Nephron progenitor cell (in vitro differentiated cells): ENCODE data around the gene CMPK2.
"Not testable (repeated sequence)": the region's sequence is repeated elsewhere in the genome, so short reads cannot be mapped to it uniquely, and the experiment has no call there.

Source experiments
- DNase-seq: peaks from one replicate; pipeline ENCODE4 v3.0.0; 2021
- H3K27ac Mint-ChIP-seq: 2 replicates; pipeline ENCODE4 v1.8.0; 2021; ENCODE audit warnings: mild to moderate bottlenecking, moderate library complexity, mixed read lengths
- H3K27me3 Mint-ChIP-seq: 2 replicates; pipeline ENCODE4 v1.8.0; 2021; ENCODE audit warnings: mild to moderate bottlenecking, low read depth, mixed read lengths; ENCODE audit not compliant: poor library complexity
- H3K36me3 Mint-ChIP-seq: 2 replicates; pipeline ENCODE4 v1.8.0; 2021; ENCODE audit warnings: low read depth, mixed read lengths
- H3K4me1 Mint-ChIP-seq: 2 replicates; pipeline ENCODE4 v1.8.0; 2021; ENCODE audit warnings: mixed read lengths
- H3K4me3 Mint-ChIP-seq: 2 replicates; pipeline ENCODE4 v1.8.0; 2021; ENCODE audit warnings: mild to moderate bottlenecking, moderate library complexity, mixed read lengths
- H3K9me3 Mint-ChIP-seq: 2 replicates; pipeline ENCODE4 v1.8.0; 2021; ENCODE audit warnings: mild to moderate bottlenecking, moderate library complexity, mixed read lengths
- TF ChIP-seq, protein P1 (sequence below): fragments of 200-600 bp; sonication (generic); IDR thresholded peaks from 2 replicates; pipeline ENCODE4 v1.5.0; 2021; ENCODE audit warnings: antibody characterized with exemption

The CMPK2 gene

DNA sequence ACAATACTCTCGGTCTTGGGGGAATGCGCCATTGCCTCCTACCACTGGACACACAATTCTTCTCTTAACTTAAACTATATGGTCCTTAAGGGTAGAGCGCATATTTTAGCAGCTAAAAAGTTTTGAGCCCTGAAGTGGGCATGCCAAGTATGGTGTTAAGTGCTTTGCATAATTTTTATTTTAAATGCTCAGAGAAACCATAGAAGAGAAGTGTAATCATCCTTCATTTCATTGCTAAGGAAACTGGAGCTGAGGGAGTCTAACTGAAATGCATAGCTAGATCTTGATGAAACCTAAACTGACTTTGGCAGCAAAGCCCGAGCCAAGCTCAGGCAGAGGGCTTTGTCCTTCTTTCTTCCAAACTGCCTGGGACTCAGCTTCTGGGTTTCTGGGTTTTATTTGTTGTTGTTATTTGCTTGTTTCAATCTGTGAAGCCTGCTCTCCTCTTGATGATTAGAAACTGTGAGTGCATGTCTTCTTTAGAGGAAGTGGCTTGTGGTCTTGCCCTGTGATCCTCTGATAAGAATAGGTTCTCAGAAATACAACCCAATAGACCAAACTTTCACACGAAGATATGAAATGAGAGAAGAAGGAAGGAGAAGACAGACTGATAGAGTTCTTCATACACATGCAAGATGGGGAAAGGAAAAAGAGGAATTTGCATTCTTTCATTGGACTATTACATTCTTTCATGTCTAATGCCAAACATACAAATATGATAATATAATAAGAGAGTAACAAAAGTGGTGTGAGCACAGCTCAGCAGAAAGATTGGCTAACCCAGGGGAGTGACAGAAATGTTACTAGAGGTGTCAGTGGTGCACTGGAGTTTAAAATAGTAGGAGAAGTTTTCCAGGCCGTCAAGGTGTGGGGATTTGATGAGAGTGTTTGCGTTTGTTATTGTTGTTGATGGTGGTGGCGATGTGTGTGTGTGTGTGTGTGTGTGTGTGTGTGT is 44.0 kb upstream of the CMPK2 start:
- Mint-ChIP-seq H3K27me3 (peaks cover 5% of the 10 kb centered on the region), H3K9me3 (peaks cover 17% of the 10 kb centered on the region), H3K36me3 (peaks cover 11% of the 10 kb centered on the region), H3K4me1 (peaks cover 11% of the 10 kb centered on the region), H3K27ac (no peak overlapping the region), H3K4me3 (no peak overlapping the region)
- TF ChIP-seq, protein P1, sequence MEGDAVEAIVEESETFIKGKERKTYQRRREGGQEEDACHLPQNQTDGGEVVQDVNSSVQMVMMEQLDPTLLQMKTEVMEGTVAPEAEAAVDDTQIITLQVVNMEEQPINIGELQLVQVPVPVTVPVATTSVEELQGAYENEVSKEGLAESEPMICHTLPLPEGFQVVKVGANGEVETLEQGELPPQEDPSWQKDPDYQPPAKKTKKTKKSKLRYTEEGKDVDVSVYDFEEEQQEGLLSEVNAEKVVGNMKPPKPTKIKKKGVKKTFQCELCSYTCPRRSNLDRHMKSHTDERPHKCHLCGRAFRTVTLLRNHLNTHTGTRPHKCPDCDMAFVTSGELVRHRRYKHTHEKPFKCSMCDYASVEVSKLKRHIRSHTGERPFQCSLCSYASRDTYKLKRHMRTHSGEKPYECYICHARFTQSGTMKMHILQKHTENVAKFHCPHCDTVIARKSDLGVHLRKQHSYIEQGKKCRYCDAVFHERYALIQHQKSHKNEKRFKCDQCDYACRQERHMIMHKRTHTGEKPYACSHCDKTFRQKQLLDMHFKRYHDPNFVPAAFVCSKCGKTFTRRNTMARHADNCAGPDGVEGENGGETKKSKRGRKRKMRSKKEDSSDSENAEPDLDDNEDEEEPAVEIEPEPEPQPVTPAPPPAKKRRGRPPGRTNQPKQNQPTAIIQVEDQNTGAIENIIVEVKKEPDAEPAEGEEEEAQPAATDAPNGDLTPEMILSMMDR = no peak
- no peak for DNase-seq

DNA sequence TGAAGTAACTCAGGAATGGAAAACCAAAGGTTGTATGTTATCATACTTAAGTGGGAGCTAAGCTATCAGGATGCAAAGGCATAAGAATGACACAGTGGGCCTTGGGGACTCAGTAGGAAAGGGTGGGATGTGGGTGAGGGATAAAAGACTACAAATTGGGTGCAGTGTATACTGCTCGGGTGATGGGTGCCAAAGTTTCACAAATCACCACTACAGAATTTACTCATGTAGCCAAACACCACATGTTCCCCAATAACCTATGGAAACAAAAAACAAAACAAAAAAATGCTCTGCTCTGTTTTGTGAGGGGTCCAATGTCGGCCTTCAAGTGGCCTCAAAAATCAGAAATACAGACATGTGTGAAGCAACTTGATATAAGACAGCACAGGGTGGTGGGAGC is 42.6 kb upstream of the CMPK2 start:
- peaks cover 4% of the 10 kb centered on the region for H3K4me1 Mint-ChIP-seq
- TF ChIP-seq, protein P1 = no peak
- no peak overlapping the region for H3K27ac Mint-ChIP-seq
- H3K27me3 Mint-ChIP-seq = peaks cover 9% of the 10 kb centered on the region
- no peak overlapping the region for H3K4me3 Mint-ChIP-seq
- H3K9me3 Mint-ChIP-seq = peaks cover 18% of the 10 kb centered on the region
- no peak for DNase-seq
- peaks cover 7% of the 10 kb centered on the region for H3K36me3 Mint-ChIP-seq

DNA sequence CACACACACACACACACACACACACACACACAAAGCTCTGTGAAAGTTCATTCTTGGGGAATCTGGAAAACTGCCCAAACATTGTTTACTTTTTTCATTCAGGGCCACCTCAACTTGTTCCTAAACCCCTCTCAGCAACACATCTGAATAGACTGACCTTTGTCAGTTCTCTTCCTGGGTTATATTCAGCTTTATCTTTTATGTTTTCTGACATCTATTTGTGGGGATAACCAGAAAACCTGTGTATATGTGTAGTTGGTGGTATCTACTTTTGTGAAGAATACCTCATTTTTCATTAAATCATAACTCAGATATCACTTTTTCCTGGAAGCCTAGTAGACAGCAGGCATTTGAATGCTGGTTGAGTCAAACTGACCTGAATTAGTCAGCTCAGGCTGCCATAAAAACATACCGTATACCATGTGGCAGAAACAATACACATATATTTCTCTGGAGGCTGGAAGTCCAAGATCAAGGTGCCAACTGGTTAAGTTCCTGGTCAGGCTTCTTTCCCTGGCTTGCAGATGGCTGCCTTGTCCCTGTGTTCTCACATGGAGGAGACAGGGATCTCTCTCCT is 40.5 kb upstream of the CMPK2 start:
- TF ChIP-seq, protein P1 = no peak

DNA sequence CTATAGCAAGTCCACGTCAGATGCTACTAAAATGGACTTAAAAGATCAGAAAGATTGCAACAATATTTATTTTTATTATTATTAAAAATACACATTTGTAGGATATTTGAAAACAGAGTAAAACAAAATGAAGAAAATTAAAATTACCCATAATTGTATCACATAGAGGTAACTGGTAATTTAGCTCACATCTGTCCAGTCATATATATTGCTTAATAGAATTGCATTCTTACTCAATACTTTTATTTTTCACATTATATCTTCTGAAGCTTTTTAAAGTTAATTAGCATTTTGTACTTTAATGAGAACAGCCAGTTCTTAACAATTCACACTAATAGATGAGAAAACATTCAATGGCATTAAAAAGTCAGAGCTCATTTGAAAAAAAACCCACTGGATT is 40.0 kb upstream of the CMPK2 start:
- Mint-ChIP-seq H3K4me1 (no peaks in the 10 kb centered on the region), H3K27me3 (peaks cover 10% of the 10 kb centered on the region), H3K4me3 (no peak overlapping the region), H3K9me3 (peaks cover 42% of the 10 kb centered on the region), H3K27ac (no peak overlapping the region), H3K36me3 (no peaks in the 10 kb centered on the region)
- TF ChIP-seq, protein P1 = no peak
- no peak for DNase-seq

More for the DNA sequence above, 40.5 kb upstream of the CMPK2 start:
- no peak for DNase-seq
- Mint-ChIP-seq H3K4me1 (no peaks in the 10 kb centered on the region), H3K9me3 (peaks cover 38% of the 10 kb centered on the region), H3K27me3 (peaks cover 9% of the 10 kb centered on the region), H3K4me3 (no peak overlapping the region), H3K27ac (no peak overlapping the region), H3K36me3 (no peaks in the 10 kb centered on the region)

DNA sequence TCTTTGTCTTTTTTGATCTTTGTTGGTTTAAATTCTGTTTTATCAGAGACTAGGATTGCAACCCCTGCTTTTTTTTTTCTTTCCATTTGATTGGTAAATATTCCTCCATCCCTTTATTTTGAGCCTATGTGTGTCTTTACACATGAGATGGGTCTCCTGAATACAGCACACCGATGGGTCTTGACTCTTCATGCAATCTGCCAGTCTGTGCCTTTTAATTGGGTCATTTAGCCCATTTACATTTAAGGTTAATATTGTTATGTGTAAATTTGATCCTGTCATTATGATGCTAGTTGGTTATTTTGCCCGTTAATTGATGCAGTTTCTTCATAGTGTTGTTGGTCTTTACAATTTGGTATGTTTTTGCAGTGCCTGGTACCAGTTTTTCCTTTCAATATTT is 36.9 kb upstream of the CMPK2 start:
- H3K36me3 Mint-ChIP-seq, DNase-seq, H3K4me1 Mint-ChIP-seq, H3K4me3 Mint-ChIP-seq, H3K27ac Mint-ChIP-seq: not testable (repeated sequence)
- Mint-ChIP-seq H3K9me3 (peaks cover 57% of the 10 kb centered on the region), H3K27me3 (peaks cover 14% of the 10 kb centered on the region)

DNA sequence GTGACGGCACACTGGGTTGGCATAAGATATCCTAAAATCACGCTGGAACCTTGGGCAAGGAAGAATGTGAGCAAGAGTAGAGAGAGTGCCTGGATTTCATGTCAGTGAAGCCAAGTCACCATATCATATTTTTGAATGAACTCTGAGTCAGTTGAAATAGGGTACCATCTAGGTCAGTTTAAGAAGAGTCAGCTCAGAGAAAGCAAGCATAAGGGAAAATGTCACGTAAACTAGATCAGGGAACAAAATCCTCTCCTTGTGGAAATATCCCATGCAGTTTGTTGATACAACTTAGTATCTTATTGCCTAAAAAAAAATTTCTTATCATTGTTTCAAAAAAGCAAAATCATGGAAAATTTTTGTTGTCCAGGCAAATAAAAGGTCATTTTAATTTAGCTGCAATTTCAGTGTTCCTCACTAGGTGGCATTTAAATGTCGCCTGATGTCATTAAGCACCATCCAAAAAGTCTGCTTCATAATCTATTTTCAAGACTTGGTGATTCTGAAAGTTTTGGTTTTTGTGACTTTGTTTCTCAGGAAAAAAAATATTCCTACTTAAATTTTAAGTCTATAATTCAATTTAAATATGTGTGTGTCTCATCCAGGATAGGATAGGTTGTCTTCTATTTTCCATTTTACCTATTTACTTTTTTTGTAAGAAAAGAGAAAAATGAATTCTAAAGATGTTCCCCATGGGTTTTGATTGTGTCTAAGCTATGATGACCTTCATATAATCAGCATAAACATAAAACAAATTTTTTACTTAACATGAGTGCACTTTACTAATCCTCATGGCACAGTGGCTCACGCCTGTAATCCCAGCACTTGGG is 31.4 kb upstream of the CMPK2 start:
- H3K9me3 Mint-ChIP-seq = peaks cover 28% of the 10 kb centered on the region
- TF ChIP-seq, protein P1 = peak; percentile 67
- H3K4me1 Mint-ChIP-seq = no peaks in the 10 kb centered on the region
- DNase-seq = no peak
- H3K27ac Mint-ChIP-seq = no peak overlapping the region
- H3K27me3 Mint-ChIP-seq = peaks cover 19% of the 10 kb centered on the region
- no peaks in the 10 kb centered on the region for H3K36me3 Mint-ChIP-seq
- no peak overlapping the region for H3K4me3 Mint-ChIP-seq
